T-cell (primary cell): ENCODE data around the gene PFKP. TPM values are rescaled to one million over a fixed set of nuclear protein-coding genes. Genes with fewer than 3 reads are reported as not detected.
"Not testable (repeated sequence)": the region's sequence is repeated elsewhere in the genome, so short reads cannot be mapped to it uniquely, and the experiment has no call there.

Source experiments
- ATAC-seq, 4 experiments: fragments of 200-7000 bp in 3 of 4; fragments of 150-1000 bp in 1 of 4; cut with Tn5 transposase; replicated peaks in 1 of 4; 1 replicate in 3 of 4; 2 replicates in 1 of 4; pipeline ENCODE4 v1.10.0; 2021; ENCODE audit warnings: moderate library complexity in 3 of 4, mild to moderate bottlenecking in 2 of 4, moderate number of reproducible peaks in 1 of 4
- CTCF ChIA-PET, 2 donors: fragments of 300-600 bp; sonication (Branson Sonifier 250); formaldehyde crosslinking; loops; one replicate each; lab custom pipeline; 2022; ENCODE audit warnings: antibody characterized with exemption in 2 of 2; lab: Charles Lee
- POLR2A ChIA-PET, 2 donors: fragments of 300-600 bp; sonication (Branson Sonifier 250); formaldehyde crosslinking; loops; one replicate each; lab custom pipeline; 2022; ENCODE audit warnings: antibody characterized with exemption in 2 of 2; lab: Charles Lee
- DNase-seq, 35 experiments: peaks; one replicate each; pipeline versions ENCODE4 v3.0.0 to v3.0.0-alpha.2; 2013 to 2023
- H3K27ac ChIP-seq: one replicate; pipeline ENCODE4 v1.5.1; 2013; ENCODE audit warnings: low read length
- H3K27me3 ChIP-seq, 2 experiments: replicated peaks in 1 of 2; 1 replicate in 1 of 2; 2 replicates in 1 of 2; pipeline versions ENCODE4 v1.6.1 to v1.7.0; 2013; ENCODE audit warnings: low read length in 1 of 2, mixed read lengths in 1 of 2; ENCODE audit not compliant: control insufficient read depth in 2 of 2, insufficient read depth in 2 of 2; ENCODE audit errors: extremely low read depth in 1 of 2
- H3K36me3 ChIP-seq, 2 donors: 1 replicate in 1 of 2; 2 replicates in 1 of 2; pipeline versions ENCODE4 v1.6.1 to v1.7.0; 2013; ENCODE audit warnings: low read length in 1 of 2; ENCODE audit not compliant: control insufficient read depth in 2 of 2, insufficient read depth in 1 of 2; ENCODE audit errors: extremely low read depth in 1 of 2
- H3K4me1 ChIP-seq, 2 experiments: 1 replicate in 1 of 2; 2 replicates in 1 of 2; pipeline versions ENCODE4 v1.6.1 to v1.7.0; 2013; ENCODE audit warnings: low read length in 2 of 2, mixed read lengths in 1 of 2; ENCODE audit not compliant: insufficient read depth in 2 of 2, control insufficient read depth in 1 of 2; ENCODE audit errors: extremely low read depth in 1 of 2
- H3K4me3 ChIP-seq, 2 donors: 1 replicate in 1 of 2; 2 replicates in 1 of 2; pipeline versions ENCODE4 v1.5.1 to v1.7.0; 2013; ENCODE audit warnings: mild to moderate bottlenecking in 2 of 2, low read length in 1 of 2, moderate library complexity in 1 of 2; ENCODE audit not compliant: control insufficient read depth in 1 of 2; ENCODE audit errors: extremely low read depth in 1 of 2
- H3K9me3 ChIP-seq: 2 replicates; pipeline ENCODE4 v1.7.0; 2013
- H3K27ac Mint-ChIP-seq, 2 donors: one replicate each; pipeline ENCODE4 v1.8.0; 2020 to 2021; ENCODE audit warnings: mild to moderate bottlenecking in 2 of 2, mixed read lengths in 2 of 2
- H3K27me3 Mint-ChIP-seq, 2 donors: one replicate each; pipeline ENCODE4 v1.8.0; 2021 to 2022; ENCODE audit warnings: mixed read lengths in 2 of 2
- H3K36me3 Mint-ChIP-seq: one replicate; pipeline ENCODE4 v1.8.0; 2021; ENCODE audit warnings: mixed read lengths
- H3K4me1 Mint-ChIP-seq, 3 donors: one replicate each; pipeline ENCODE4 v1.8.0; 2020 to 2022; ENCODE audit warnings: mixed read lengths in 3 of 3, mild to moderate bottlenecking in 1 of 3
- H3K4me3 Mint-ChIP-seq, 3 donors: one replicate each; pipeline ENCODE4 v1.8.0; 2020 to 2022; ENCODE audit warnings: mild to moderate bottlenecking in 3 of 3, mixed read lengths in 3 of 3, moderate library complexity in 3 of 3
- H3K9me3 Mint-ChIP-seq, 3 donors: one replicate each; pipeline ENCODE4 v1.8.0; 2020 to 2022; ENCODE audit warnings: mixed read lengths in 3 of 3
- WGBS: methylation state at CpG from one replicate; pipeline ENCODE4 v1.1.5; 2013; ENCODE audit warnings: missing lambda C conversion rate; ENCODE audit not compliant: insufficient coverage; 5-methylcytosine and 5-hydroxymethylcytosine counted together
- total RNA-seq, 35 experiments: library from RNA in 6 of 35; stranded (reverse) in 6 of 35; fragments of 120-200 nt in 1 of 35; gene quantifications; one replicate each; pipeline versions ENCODE4 v1.2.1 to v1.2.4 and lab custom pipeline; 2013 to 2026

The PFKP gene
- total RNA-seq, 5 donors from 2014 or later (not counting 1 experiment from before 2014, with no cell fraction given), result 60.7 to 84.3 (median 70.2) TPM

- peaks cover 0 to 6% of the 10 kb centered on the region in 2 donors for H3K27me3 Mint-ChIP-seq
- no peak overlapping the region for H3K4me3 Mint-ChIP-seq
- Histone ChIP-seq H3K9me3 (no peaks in the 10 kb centered on the region), H3K27ac (no peak overlapping the region), H3K36me3 (no peaks in the 10 kb centered on the region), H3K4me3 (no peak overlapping the region), H3K4me1 (peaks cover 0 to 12% of the 10 kb centered on the region in 2 experiments), H3K27me3 (peaks cover 0 to 4% of the 10 kb centered on the region in 2 experiments)
- H3K9me3 Mint-ChIP-seq, result no peaks in the 10 kb centered on the region
- H3K27ac Mint-ChIP-seq, result no peak overlapping the region
- peaks cover 0 to 4% (median 0%) of the 10 kb centered on the region in 3 donors for H3K4me1 Mint-ChIP-seq
- no peak for DNase-seq
- ChIA-PET POLR2A (no interaction called here), CTCF (no interaction called here)
- 90% methylated on average over 4 of the region's 4 CpGs for WGBS
- no peaks in the 10 kb centered on the region for H3K36me3 Mint-ChIP-seq
- ATAC-seq, result no peak
Measured at GRCh38 chr10:3060481-3060889, 6.9 kb upstream of the PFKP start.

- no CpG with 5 or more reads among the region's 6 CpGs for WGBS
- H3K27ac ChIP-seq, H3K4me1 Mint-ChIP-seq, H3K4me3 ChIP-seq, POLR2A ChIA-PET, H3K36me3 Mint-ChIP-seq, H3K9me3 Mint-ChIP-seq, H3K36me3 ChIP-seq, H3K27me3 ChIP-seq, H3K27me3 Mint-ChIP-seq, ATAC-seq, DNase-seq, CTCF ChIA-PET, H3K4me3 Mint-ChIP-seq, H3K27ac Mint-ChIP-seq, H3K9me3 ChIP-seq: not testable (repeated sequence)
- peaks cover 0 to 15% of the 10 kb centered on the region in 2 experiments for H3K4me1 ChIP-seq
Measured at GRCh38 chr10:3061323-3061898, 5.9 kb upstream of the PFKP start.

- 73% methylated on average over 6 of the region's 6 CpGs for WGBS
- no peaks in the 10 kb centered on the region for H3K27me3 Mint-ChIP-seq
Measured at GRCh38 chr10:3062502-3063186, 4.7 kb upstream of the PFKP start.

GRCh38 chr10:3064423-3064822 lies 2.9 kb upstream of the PFKP start:
- ChIA-PET CTCF (interaction anchor here in 1 of 2 donors (0.7 kb wide), 1 partner anchor 1037 kb away, joined by 3 read pairs; no protein-coding TSS in a partner anchor), POLR2A (no interaction called here)
- H3K36me3 ChIP-seq, result no peaks in the 10 kb centered on the region
- peaks cover 3 to 16% of the 10 kb centered on the region in 2 experiments for H3K4me1 ChIP-seq
- H3K27ac ChIP-seq, result no peak overlapping the region
- H3K9me3 ChIP-seq, result no peaks in the 10 kb centered on the region
- H3K36me3 Mint-ChIP-seq, result no peaks in the 10 kb centered on the region
- H3K4me3 Mint-ChIP-seq, result no peak overlapping the region
- 100% methylated on average over 2 of the region's 2 CpGs for WGBS
- no peak for ATAC-seq
- no peak for DNase-seq
- H3K4me3 ChIP-seq, result no peak overlapping the region
- H3K4me1 Mint-ChIP-seq, result peaks cover 3 to 6% (median 4%) of the 10 kb centered on the region in 3 donors
- no peaks in the 10 kb centered on the region for H3K27me3 Mint-ChIP-seq
- H3K27ac Mint-ChIP-seq, result no peak overlapping the region
- no peaks in the 10 kb centered on the region for H3K9me3 Mint-ChIP-seq
- peaks cover 0 to 12% of the 10 kb centered on the region in 2 experiments for H3K27me3 ChIP-seq

More at GRCh38 chr10:3062502-3063186, 4.7 kb upstream of the PFKP start:
- Histone ChIP-seq H3K27me3 (peaks cover 0 to 8% of the 10 kb centered on the region in 2 experiments), H3K36me3 (no peaks in the 10 kb centered on the region), H3K4me1 (peaks cover 0 to 16% of the 10 kb centered on the region in 2 experiments), H3K9me3 (no peaks in the 10 kb centered on the region), H3K4me3 (no peak overlapping the region), H3K27ac (no peak overlapping the region)
- ATAC-seq (no peak), DNase-seq (no peak)
- Mint-ChIP-seq H3K4me1 (peaks cover 0 to 4% (median 2%) of the 10 kb centered on the region in 3 donors), H3K27ac (no peak overlapping the region), H3K4me3 (no peak overlapping the region), H3K36me3 (no peaks in the 10 kb centered on the region), H3K9me3 (no peaks in the 10 kb centered on the region)
- CTCF ChIA-PET, result no interaction called here
- POLR2A ChIA-PET, result no interaction called here

- POLR2A ChIA-PET, result no interaction called here
- no peak for ATAC-seq
- Histone ChIP-seq H3K36me3 (no peaks in the 10 kb centered on the region), H3K9me3 (no peaks in the 10 kb centered on the region), H3K4me3 (no peak overlapping the region), H3K4me1 (peaks cover 3 to 22% of the 10 kb centered on the region in 2 experiments), H3K27me3 (peaks cover 0 to 12% of the 10 kb centered on the region in 2 experiments), H3K27ac (no peak overlapping the region)
- H3K4me3 Mint-ChIP-seq, result peak overlapping the region; percentile 68 to 91 (median 74)
- DNase-seq, result no peak
- H3K27ac Mint-ChIP-seq, result no peak overlapping the region
- peaks cover 15 to 17% (median 15%) of the 10 kb centered on the region in 3 donors for H3K4me1 Mint-ChIP-seq
- peaks cover 5% of the 10 kb centered on the region for H3K36me3 Mint-ChIP-seq
- CTCF ChIA-PET, result no interaction called here
- H3K27me3 Mint-ChIP-seq, result no peaks in the 10 kb centered on the region
- WGBS, result 100% methylated on average over 5 of the region's 8 CpGs
- H3K9me3 Mint-ChIP-seq, result no peaks in the 10 kb centered on the region
Measured at GRCh38 chr10:3065622-3066021, 1.7 kb upstream of the PFKP start.

GRCh38 chr10:3066317-3067117 lies 831 bp upstream of the PFKP start:
- no peak overlapping the region for H3K27ac Mint-ChIP-seq
- peaks cover 9% of the 10 kb centered on the region for H3K36me3 Mint-ChIP-seq
- Histone ChIP-seq H3K27me3 (peaks cover 0 to 12% of the 10 kb centered on the region in 2 experiments), H3K27ac (no peak overlapping the region), H3K9me3 (no peaks in the 10 kb centered on the region), H3K36me3 (no peaks in the 10 kb centered on the region), H3K4me3 (peak overlapping the region; percentile 28 to 52), H3K4me1 (peaks cover 3 to 22% of the 10 kb centered on the region in 2 experiments)
- CTCF ChIA-PET, result no interaction called here
- peaks cover 19 to 24% (median 20%) of the 10 kb centered on the region in 3 donors for H3K4me1 Mint-ChIP-seq
- POLR2A ChIA-PET, result no interaction called here
- H3K27me3 Mint-ChIP-seq, result no peaks in the 10 kb centered on the region
- WGBS, result 18% methylated on average over 67 of the region's 71 CpGs
- peak overlapping the region; percentile 68 to 91 (median 74) for H3K4me3 Mint-ChIP-seq
- DNase-seq, result no peak
- H3K9me3 Mint-ChIP-seq, result no peaks in the 10 kb centered on the region
- ATAC-seq, result no peak
